Measurements from ENCODE around the gene DENND4B.

DENND4B gene

GRCh38 chr1:153934746-153935145 lies 11.8 kb downstream of the DENND4B start:
- POLR2A ChIA-PET, result interaction anchor here (0.6 to 1.4 kb wide), 5 partner anchors 9 to 33 kb away, joined by 3 to 8 read pairs (median 4); partner anchors contain the start of genes CREB3L4, DENND4B and GATAD2B
- TF ChIP-seq FOXK2 (IDR thresholded peaks at IDR 0.05) (no peak), SP1 (IDR thresholded peaks at IDR 0.05) (no peak), NFRKB (IDR thresholded peaks at IDR 0.05) (no peak), ELF4 (IDR thresholded peaks at IDR 0.05) (no peak), L3MBTL2 (conservative IDR thresholded peaks at IDR 0.05) (no peak), TARDBP (IDR thresholded peaks at IDR 0.05) (no peak), HDGF (IDR thresholded peaks at IDR 0.05; ENCODE audit: borderline replicate concordance) (no peak), LEF1 (IDR thresholded peaks at IDR 0.05; ENCODE audit: borderline replicate concordance) (no peak), FOXA1 (IDR thresholded peaks at IDR 0.05) (no peak), BHLHE40 (IDR thresholded peaks at IDR 0.05; ENCODE audit: borderline replicate concordance) (no peak), ZNF384 (IDR thresholded peaks at IDR 0.05) (no peak), CTBP1 (IDR thresholded peaks at IDR 0.05; ENCODE audit: borderline replicate concordance) (no peak), SUZ12 (IDR thresholded peaks at IDR 0.05) (no peak), ARNT (IDR thresholded peaks at IDR 0.05) (no peak), FOXM1 (IDR thresholded peaks at IDR 0.05; ENCODE audit: borderline replicate concordance) (no peak)
- TF ChIP-seq, protein P1, sequence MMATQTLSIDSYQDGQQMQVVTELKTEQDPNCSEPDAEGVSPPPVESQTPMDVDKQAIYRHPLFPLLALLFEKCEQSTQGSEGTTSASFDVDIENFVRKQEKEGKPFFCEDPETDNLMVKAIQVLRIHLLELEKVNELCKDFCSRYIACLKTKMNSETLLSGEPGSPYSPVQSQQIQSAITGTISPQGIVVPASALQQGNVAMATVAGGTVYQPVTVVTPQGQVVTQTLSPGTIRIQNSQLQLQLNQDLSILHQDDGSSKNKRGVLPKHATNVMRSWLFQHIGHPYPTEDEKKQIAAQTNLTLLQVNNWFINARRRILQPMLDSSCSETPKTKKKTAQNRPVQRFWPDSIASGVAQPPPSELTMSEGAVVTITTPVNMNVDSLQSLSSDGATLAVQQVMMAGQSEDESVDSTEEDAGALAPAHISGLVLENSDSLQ (IDR thresholded peaks at IDR 0.05), result no peak

DNA sequence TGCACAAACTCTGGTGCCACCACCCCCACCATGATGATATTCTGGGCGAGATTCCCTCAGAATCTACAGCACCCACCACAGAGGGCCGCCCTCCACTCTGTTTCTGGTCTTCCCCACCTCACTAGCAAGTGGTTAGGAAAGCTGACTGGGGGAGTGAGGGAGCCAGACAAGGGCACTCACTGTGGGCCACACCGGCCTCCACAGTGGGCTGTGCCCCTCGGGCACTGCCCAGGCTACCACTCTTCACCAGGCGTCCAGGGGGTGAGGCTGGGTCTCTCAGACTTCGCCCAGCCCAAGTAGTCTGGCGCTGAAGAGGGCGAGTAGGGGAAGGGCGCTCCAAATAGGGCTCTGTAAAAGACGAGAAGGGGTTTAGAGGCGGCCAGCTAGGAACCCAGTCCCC lies 12.6 kb downstream of the DENND4B start:
- CTCF ChIA-PET, result no interaction called here
- POLR2A ChIA-PET, result interaction anchor here (0.8 to 1.4 kb wide), 4 partner anchors 11 to 34 kb away, joined by 3 to 8 read pairs (median 4); partner anchors contain the start of genes CREB3L4, DENND4B and GATAD2B
- no peak for DNase-seq (ENCODE audit: extremely low spot score)
- TF ChIP-seq LEF1 (IDR thresholded peaks at IDR 0.05; ENCODE audit: borderline replicate concordance), result no peak
- TF ChIP-seq SP1 (IDR thresholded peaks at IDR 0.05), result no peak
- no peak for TF ChIP-seq ARNT (IDR thresholded peaks at IDR 0.05)
- no peak for TF ChIP-seq CTBP1 (IDR thresholded peaks at IDR 0.05; ENCODE audit: borderline replicate concordance)
- TF ChIP-seq TARDBP (IDR thresholded peaks at IDR 0.05), result no peak
- no peak for TF ChIP-seq BHLHE40 (IDR thresholded peaks at IDR 0.05; ENCODE audit: borderline replicate concordance)
- TF ChIP-seq ELF4 (IDR thresholded peaks at IDR 0.05), result no peak
- TF ChIP-seq FOXA1 (IDR thresholded peaks at IDR 0.05), result no peak
- TF ChIP-seq L3MBTL2 (conservative IDR thresholded peaks at IDR 0.05), result no peak
- no peak for TF ChIP-seq NFRKB (IDR thresholded peaks at IDR 0.05)
- TF ChIP-seq SUZ12 (IDR thresholded peaks at IDR 0.05), result no peak
- TF ChIP-seq FOXK2 (IDR thresholded peaks at IDR 0.05), result no peak
- no peak for TF ChIP-seq HDGF (IDR thresholded peaks at IDR 0.05; ENCODE audit: borderline replicate concordance)
- TF ChIP-seq, protein P1 (IDR thresholded peaks at IDR 0.05), result no peak
- TF ChIP-seq ZNF384 (IDR thresholded peaks at IDR 0.05), result no peak
- no peak for TF ChIP-seq FOXM1 (IDR thresholded peaks at IDR 0.05; ENCODE audit: borderline replicate concordance)

More at GRCh38 chr1:153934746-153935145, 11.8 kb downstream of the DENND4B start:
- DNase-seq (ENCODE audit: extremely low spot score), result no peak
- CTCF ChIA-PET, result no interaction called here

- ChIA-PET CTCF (no interaction called here), POLR2A (no interaction called here)
- TF ChIP-seq, protein P1 (IDR thresholded peaks at IDR 0.05), result no peak
- TF ChIP-seq ARNT (IDR thresholded peaks at IDR 0.05) (no peak), L3MBTL2 (conservative IDR thresholded peaks at IDR 0.05) (no peak), ELF4 (IDR thresholded peaks at IDR 0.05) (no peak), CTBP1 (IDR thresholded peaks at IDR 0.05; ENCODE audit: borderline replicate concordance) (no peak), TARDBP (IDR thresholded peaks at IDR 0.05) (no peak), BHLHE40 (IDR thresholded peaks at IDR 0.05; ENCODE audit: borderline replicate concordance) (no peak), SUZ12 (IDR thresholded peaks at IDR 0.05) (no peak), ZNF384 (IDR thresholded peaks at IDR 0.05) (no peak), LEF1 (IDR thresholded peaks at IDR 0.05; ENCODE audit: borderline replicate concordance) (no peak), FOXM1 (IDR thresholded peaks at IDR 0.05; ENCODE audit: borderline replicate concordance) (no peak), FOXA1 (IDR thresholded peaks at IDR 0.05) (no peak), NFRKB (IDR thresholded peaks at IDR 0.05) (no peak), SP1 (IDR thresholded peaks at IDR 0.05) (no peak), HDGF (IDR thresholded peaks at IDR 0.05; ENCODE audit: borderline replicate concordance) (no peak), FOXK2 (IDR thresholded peaks at IDR 0.05) (no peak)
- no peak for DNase-seq (ENCODE audit: extremely low spot score)
Measured at GRCh38 chr1:153933430-153933829, 13.1 kb downstream of the DENND4B start.

GRCh38 chr1:153932156-153933131 lies 14.1 kb downstream of the DENND4B start:
- ChIA-PET CTCF (no interaction called here), POLR2A (no interaction called here)
- TF ChIP-seq ELF4 (IDR thresholded peaks at IDR 0.05) (no peak), SUZ12 (IDR thresholded peaks at IDR 0.05) (no peak), LEF1 (IDR thresholded peaks at IDR 0.05; ENCODE audit: borderline replicate concordance) (no peak), FOXA1 (IDR thresholded peaks at IDR 0.05) (no peak), FOXM1 (IDR thresholded peaks at IDR 0.05; ENCODE audit: borderline replicate concordance) (no peak), L3MBTL2 (conservative IDR thresholded peaks at IDR 0.05) (no peak), FOXK2 (IDR thresholded peaks at IDR 0.05) (no peak), CTBP1 (IDR thresholded peaks at IDR 0.05; ENCODE audit: borderline replicate concordance) (no peak), BHLHE40 (IDR thresholded peaks at IDR 0.05; ENCODE audit: borderline replicate concordance) (no peak), ZNF384 (IDR thresholded peaks at IDR 0.05) (no peak), SP1 (IDR thresholded peaks at IDR 0.05) (no peak), ARNT (IDR thresholded peaks at IDR 0.05) (no peak)
- TF ChIP-seq, protein P1 (IDR thresholded peaks at IDR 0.05), result no peak
- no peak for DNase-seq (ENCODE audit: extremely low spot score)
